Calu3 (cell line): ENCODE results near the gene DCST2. TPM values are rescaled to one million over a fixed set of nuclear protein-coding genes. Genes with fewer than 3 reads are reported as not detected.
"Not testable (repeated sequence)": the region's sequence is repeated elsewhere in the genome, so short reads cannot be mapped to it uniquely, and the experiment has no call there.

ENCODE experiments used
- BruUV-seq: library from RNA; stranded (reverse); fragments of 400-500 nt; replicated peaks from 2 replicates; lab custom pipeline; 2021; lab: Mats Ljungman, UMichigan
- CTCF ChIA-PET: fragments of 300-600 bp; sonication (Branson Sonifier 250); formaldehyde crosslinking; loops from one replicate; lab custom pipeline; 2022; ENCODE audit warnings: antibody characterized with exemption; lab: Charles Lee
- DNase-seq: peaks from one replicate; pipeline ENCODE4 v3.0.0; 2022
- H3K27ac Mint-ChIP-seq: one replicate; pipeline ENCODE4 v1.8.0; 2022; ENCODE audit warnings: mixed read lengths; ENCODE audit not compliant: unreplicated experiment
- H3K27me3 Mint-ChIP-seq: one replicate; pipeline ENCODE4 v1.8.0; 2022; ENCODE audit warnings: mixed read lengths; ENCODE audit not compliant: unreplicated experiment
- H3K36me3 Mint-ChIP-seq: one replicate; pipeline ENCODE4 v1.8.0; 2022; ENCODE audit warnings: mild to moderate bottlenecking, moderate library complexity, mixed read lengths; ENCODE audit not compliant: insufficient read depth, unreplicated experiment
- H3K4me1 Mint-ChIP-seq: one replicate; pipeline ENCODE4 v1.8.0; 2022; ENCODE audit warnings: mild to moderate bottlenecking, low read depth, mixed read lengths; ENCODE audit not compliant: unreplicated experiment
- H3K4me3 Mint-ChIP-seq: one replicate; pipeline ENCODE4 v1.8.0; 2022; ENCODE audit warnings: mild to moderate bottlenecking, low read depth, moderate library complexity, mixed read lengths; ENCODE audit not compliant: unreplicated experiment
- H3K9me3 Mint-ChIP-seq: one replicate; pipeline ENCODE4 v1.8.0; 2022; ENCODE audit warnings: low read depth, mixed read lengths; ENCODE audit not compliant: unreplicated experiment
- intact Hi-C: fragments of 100-400 bp; cut with micrococcal nuclease; formaldehyde crosslinking; loops from one replicate; pipeline ENCODE4 v1.10.0; 2022; ENCODE audit not compliant: unreplicated experiment
- total RNA-seq: library from RNA; stranded (reverse); gene quantifications from 2 replicates; pipeline ENCODE4 v1.2.3, GENCODE V29; 2022
- TF ChIP-seq, protein P1 (sequence below): fragments of 200-600 bp; IDR thresholded peaks from one replicate; pipeline ENCODE4 v1.8.0; 2022; ENCODE audit warnings: antibody characterized with exemption; ENCODE audit not compliant: unreplicated experiment

The DCST2 gene
- total RNA-seq, 1 experiment from 2014 or later: 1.4 TPM

- CTCF ChIA-PET: interaction anchor here (0.6 to 2.8 kb wide), 7 partner anchors 9 to 78 kb away, joined by 4 to 11 read pairs (median 6); partner anchors contain the start of genes LENEP and PBXIP1
- peak; percentile 99 for DNase-seq
- Mint-ChIP-seq H3K4me1 (peaks cover 7% of the 10 kb centered on the region), H3K36me3 (peaks cover 36% of the 10 kb centered on the region), H3K4me3 (no peak within 1 kb of the TSS), H3K9me3 (no peaks in the 10 kb centered on the region), H3K27ac (no peak within 1 kb of the TSS), H3K27me3 (no peaks in the 10 kb centered on the region)
- TF ChIP-seq, protein P1, sequence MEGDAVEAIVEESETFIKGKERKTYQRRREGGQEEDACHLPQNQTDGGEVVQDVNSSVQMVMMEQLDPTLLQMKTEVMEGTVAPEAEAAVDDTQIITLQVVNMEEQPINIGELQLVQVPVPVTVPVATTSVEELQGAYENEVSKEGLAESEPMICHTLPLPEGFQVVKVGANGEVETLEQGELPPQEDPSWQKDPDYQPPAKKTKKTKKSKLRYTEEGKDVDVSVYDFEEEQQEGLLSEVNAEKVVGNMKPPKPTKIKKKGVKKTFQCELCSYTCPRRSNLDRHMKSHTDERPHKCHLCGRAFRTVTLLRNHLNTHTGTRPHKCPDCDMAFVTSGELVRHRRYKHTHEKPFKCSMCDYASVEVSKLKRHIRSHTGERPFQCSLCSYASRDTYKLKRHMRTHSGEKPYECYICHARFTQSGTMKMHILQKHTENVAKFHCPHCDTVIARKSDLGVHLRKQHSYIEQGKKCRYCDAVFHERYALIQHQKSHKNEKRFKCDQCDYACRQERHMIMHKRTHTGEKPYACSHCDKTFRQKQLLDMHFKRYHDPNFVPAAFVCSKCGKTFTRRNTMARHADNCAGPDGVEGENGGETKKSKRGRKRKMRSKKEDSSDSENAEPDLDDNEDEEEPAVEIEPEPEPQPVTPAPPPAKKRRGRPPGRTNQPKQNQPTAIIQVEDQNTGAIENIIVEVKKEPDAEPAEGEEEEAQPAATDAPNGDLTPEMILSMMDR: no peak
- intact Hi-C loops: no loop called here
- no TSS peak for BruUV-seq
These were observed 50.5 kb downstream of the DCST2 start, which contains the start of gene FLAD1 for GRCh38 chr1:154982897-154983648. Gene FLAD1, plus strand, starts transcription at chr1:154983344. Its CDS starts 351 bp downstream, at chr1:154983695.

- no TSS peak for BruUV-seq
- DNase-seq: no peak
These were observed 51.2 kb downstream of the DCST2 start for GRCh38 chr1:154982341-154982740.

DNA sequence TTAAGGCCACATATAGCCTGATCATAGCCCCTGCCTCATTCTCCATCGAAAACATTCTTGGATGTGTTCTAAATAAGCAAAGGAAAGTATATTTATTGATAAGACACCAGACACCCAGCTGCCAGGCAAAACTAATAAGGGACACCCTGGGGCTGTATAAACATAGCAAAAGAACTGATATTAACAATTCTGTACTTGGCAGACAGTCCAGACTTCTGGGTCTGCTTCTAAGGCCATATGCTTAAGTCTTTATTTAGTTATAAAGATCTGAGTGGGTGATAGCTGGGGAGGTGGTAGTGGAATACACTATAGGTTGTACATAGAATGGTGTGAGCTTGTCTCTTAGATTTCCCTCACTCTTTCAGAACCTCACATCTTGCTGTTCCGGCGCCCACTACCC lies 55.2 kb downstream of the DCST2 start:
- CTCF ChIA-PET: no interaction called here
- intact Hi-C loops: no loop called here
- Mint-ChIP-seq H3K4me1 (no peaks in the 10 kb centered on the region), H3K9me3 (no peaks in the 10 kb centered on the region), H3K27ac (no peak overlapping the region), H3K27me3 (no peaks in the 10 kb centered on the region), H3K4me3 (no peak overlapping the region), H3K36me3 (peaks cover 31% of the 10 kb centered on the region)
- BruUV-seq: no TSS peak
- no peak for DNase-seq
- TF ChIP-seq, protein P1: no peak

More at GRCh38 chr1:154982341-154982740, 51.2 kb downstream of the DCST2 start:
- no peak overlapping the region for H3K4me3 Mint-ChIP-seq
- TF ChIP-seq, protein P1: no peak
- intact Hi-C loops: no loop called here
- H3K4me1 Mint-ChIP-seq: peaks cover 7% of the 10 kb centered on the region
- CTCF ChIA-PET: interaction anchor here (2.8 kb wide), 1 partner anchor 17 kb away, joined by 11 read pairs; no protein-coding TSS in a partner anchor
- H3K9me3 Mint-ChIP-seq: no peaks in the 10 kb centered on the region
- H3K27me3 Mint-ChIP-seq: no peaks in the 10 kb centered on the region
- no peak overlapping the region for H3K27ac Mint-ChIP-seq
- peaks cover 36% of the 10 kb centered on the region for H3K36me3 Mint-ChIP-seq

GRCh38 chr1:154977762-154978161 lies 55.8 kb downstream of the DCST2 start:
- not testable (repeated sequence) for H3K4me1 Mint-ChIP-seq

More at GRCh38 chr1:154977762-154978161, 55.8 kb downstream of the DCST2 start:
- DNase-seq, H3K27me3 Mint-ChIP-seq, H3K9me3 Mint-ChIP-seq, H3K4me3 Mint-ChIP-seq, CTCF ChIA-PET, H3K27ac Mint-ChIP-seq, intact Hi-C loops, BruUV-seq: not testable (repeated sequence)
- peaks cover 31% of the 10 kb centered on the region for H3K36me3 Mint-ChIP-seq
